ENCODE data around the gene PTPRG.

- TF ChIP-seq EZH2 (IDR thresholded peaks at IDR 0.05; ENCODE audit: insufficient read depth, poor library complexity, severe bottlenecking) (no peak), EZH2phosphoT487 (IDR thresholded peaks at IDR 0.05; ENCODE audit: insufficient read depth, low read depth) (no peak)
Observed at GRCh38 chr3:61618871-61619270, 57.5 kb downstream of the PTPRG start.

All from GM23248 (cell line).